HS-27A (cell line): ENCODE data around the gene GRID1.
"Not testable (repeated sequence)": the region's sequence is repeated elsewhere in the genome, so short reads cannot be mapped to it uniquely, and the experiment has no call there.

Source experiments
- DNase-seq: peaks from one replicate; pipeline ENCODE4 v3.0.0-alpha.2; 2012; ENCODE audit warnings: low read depth, missing footprints

GRID1 gene

GRCh38 chr10:86104611-86105145 lies 261.9 kb downstream of the GRID1 start:
- no peak for DNase-seq

- DNase-seq, result no peak
Measured at GRCh38 chr10:86104156-86104555, 262.4 kb downstream of the GRID1 start.

- no peak for DNase-seq
Measured at GRCh38 chr10:86103391-86104101, 263.0 kb downstream of the GRID1 start.

GRCh38 chr10:86102451-86102850 lies 264.1 kb downstream of the GRID1 start:
- DNase-seq, result no peak

- no peak for DNase-seq
Measured at GRCh38 chr10:86102031-86102430, 264.6 kb downstream of the GRID1 start.

GRCh38 chr10:86100581-86101061 lies 266.0 kb downstream of the GRID1 start:
- no peak for DNase-seq

GRCh38 chr10:86099542-86100334 lies 266.9 kb downstream of the GRID1 start:
- DNase-seq, result no peak

GRCh38 chr10:86098187-86098881 lies 268.3 kb downstream of the GRID1 start:
- DNase-seq, result no peak

- not testable (repeated sequence) for DNase-seq
Measured at GRCh38 chr10:86095061-86095460, 271.5 kb downstream of the GRID1 start.

- not testable (repeated sequence) for DNase-seq
Measured at GRCh38 chr10:86092311-86092710, 274.3 kb downstream of the GRID1 start.

GRCh38 chr10:86091216-86091615 lies 275.4 kb downstream of the GRID1 start:
- no peak for DNase-seq

- no peak for DNase-seq
Measured at GRCh38 chr10:86090807-86091206, 275.8 kb downstream of the GRID1 start.

- DNase-seq, result no peak
Measured at GRCh38 chr10:86087716-86088115, 278.9 kb downstream of the GRID1 start.

- no peak for DNase-seq
Measured at GRCh38 chr10:86086418-86086817, 280.2 kb downstream of the GRID1 start.

- no peak for DNase-seq
Measured at GRCh38 chr10:86085686-86086085, 280.9 kb downstream of the GRID1 start.

- no peak for DNase-seq
Measured at GRCh38 chr10:86085136-86085535, 281.5 kb downstream of the GRID1 start.

GRCh38 chr10:86084585-86084984 lies 282.0 kb downstream of the GRID1 start:
- no peak for DNase-seq

GRCh38 chr10:86083664-86084175 lies 282.9 kb downstream of the GRID1 start:
- no peak for DNase-seq

- DNase-seq, result no peak
Measured at GRCh38 chr10:86083206-86083605, 283.4 kb downstream of the GRID1 start.

GRCh38 chr10:86082556-86082955 lies 284.0 kb downstream of the GRID1 start:
- DNase-seq, result no peak

GRCh38 chr10:86079088-86079487 lies 287.5 kb downstream of the GRID1 start:
- DNase-seq, result no peak

GRCh38 chr10:86078639-86079035 lies 288.0 kb downstream of the GRID1 start:
- DNase-seq, result no peak
